CD14-positive monocyte (primary cell): Measurements from ENCODE around the gene CIBAR2. TPM values are rescaled to one million over a fixed set of nuclear protein-coding genes. Genes with fewer than 3 reads are reported as not detected.

Source experiments
- DNase-seq, 3 donors: peaks; one replicate each; pipeline ENCODE4 v3.0.0-alpha.2; 2011 to 2022
- H2AFZ ChIP-seq: 2 replicates; pipeline ENCODE4 v1.6.0; 2012; ENCODE audit warnings: mild to moderate bottlenecking, low read depth, low read length, inconsistent platforms; ENCODE audit not compliant: insufficient read depth, poor library complexity, severe bottlenecking
- H3K27ac ChIP-seq, 2 donors: 1 replicate in 1 of 2; 2 replicates in 1 of 2; pipeline ENCODE4 v1.5.1; 2012 to 2013; ENCODE audit warnings: low read length in 2 of 2, control low read depth in 1 of 2, inconsistent platforms in 1 of 2, low read depth in 1 of 2, mild to moderate bottlenecking in 1 of 2
- H3K27me3 ChIP-seq, 2 donors: one replicate each; pipeline versions ENCODE4 v1.6.0 to v1.6.1; 2011 to 2013; ENCODE audit warnings: low read length in 2 of 2; ENCODE audit not compliant: control insufficient read depth in 2 of 2, insufficient read depth in 2 of 2
- H3K36me3 ChIP-seq, 2 donors: replicated peaks in 1 of 2; 1 replicate in 1 of 2; 2 replicates in 1 of 2; pipeline versions ENCODE4 v1.5.1 to v1.6.1; 2012 to 2013; ENCODE audit warnings: low read length in 2 of 2, control low read depth in 1 of 2, inconsistent platforms in 1 of 2, mild to moderate bottlenecking in 1 of 2; ENCODE audit not compliant: insufficient read depth in 2 of 2, control insufficient read depth in 1 of 2
- H3K4me1 ChIP-seq, 2 donors: 1 replicate in 1 of 2; 2 replicates in 1 of 2; pipeline versions ENCODE4 v1.5.1 to v1.6.1; 2012 to 2013; ENCODE audit warnings: low read length in 2 of 2, control low read depth in 1 of 2, inconsistent platforms in 1 of 2, mild to moderate bottlenecking in 1 of 2, moderate library complexity in 1 of 2; ENCODE audit not compliant: insufficient read depth in 2 of 2, control insufficient read depth in 1 of 2
- H3K4me2 ChIP-seq: replicated peaks from 2 replicates; pipeline ENCODE3; 2012; ENCODE audit warnings: low read length, moderate library complexity, mild to moderate bottlenecking; ENCODE audit not compliant: poor library complexity, severe bottlenecking; ENCODE audit errors: extremely low read depth
- H3K4me3 ChIP-seq, 3 experiments: fragments of 200-600 bp in 1 of 3; sonication (generic) in 1 of 3; replicated peaks in 1 of 3; 1 replicate in 2 of 3; 2 replicates in 1 of 3; pipeline ENCODE4 v1.5.1; 2011 to 2013; ENCODE audit warnings: low read length in 3 of 3, mild to moderate bottlenecking in 3 of 3, control low read depth in 2 of 3, low read depth in 2 of 3, inconsistent platforms in 1 of 3, moderate library complexity in 1 of 3
- H3K79me2 ChIP-seq: 2 replicates; pipeline ENCODE4 v1.6.0; 2012; ENCODE audit warnings: mild to moderate bottlenecking, control low read depth, inconsistent platforms, low read length, moderate library complexity; ENCODE audit not compliant: insufficient read depth
- H3K9ac ChIP-seq: 2 replicates; pipeline ENCODE4 v1.6.0; 2017; ENCODE audit warnings: low read length, mild to moderate bottlenecking; ENCODE audit not compliant: insufficient read depth, poor library complexity, severe bottlenecking
- H3K9me3 ChIP-seq, 2 donors: replicated peaks in 1 of 2; 1 replicate in 1 of 2; 2 replicates in 1 of 2; pipeline versions ENCODE4 v1.5.1 to v1.6.1; 2012 to 2013; ENCODE audit warnings: low read length in 2 of 2, control low read depth in 1 of 2; ENCODE audit not compliant: control insufficient read depth in 1 of 2, insufficient read depth in 1 of 2
- H4K20me1 ChIP-seq: 2 replicates; pipeline ENCODE4 v1.6.0; 2012; ENCODE audit warnings: mild to moderate bottlenecking, low read length, control low read depth, moderate library complexity; ENCODE audit not compliant: insufficient read depth
- H3K27ac Mint-ChIP-seq, 7 donors: one replicate each; pipeline ENCODE4 v1.8.0; 2020; ENCODE audit warnings: mild to moderate bottlenecking in 7 of 7, mixed read lengths in 7 of 7, moderate library complexity in 6 of 7, inconsistent platforms in 2 of 7
- H3K27me3 Mint-ChIP-seq, 3 donors: one replicate each; pipeline ENCODE4 v1.8.0; 2021 to 2022; ENCODE audit warnings: low read depth in 3 of 3, mild to moderate bottlenecking in 3 of 3, mixed read lengths in 3 of 3, moderate library complexity in 3 of 3, inconsistent platforms in 1 of 3
- H3K36me3 Mint-ChIP-seq, 2 donors: one replicate each; pipeline ENCODE4 v1.8.0; 2020; ENCODE audit warnings: mixed read lengths in 2 of 2, inconsistent platforms in 1 of 2, mild to moderate bottlenecking in 1 of 2
- H3K4me1 Mint-ChIP-seq: one replicate; pipeline ENCODE4 v1.8.0; 2020; ENCODE audit warnings: mild to moderate bottlenecking, mixed read lengths
- H3K4me3 Mint-ChIP-seq, 2 donors: one replicate each; pipeline ENCODE4 v1.8.0; 2020; ENCODE audit warnings: mild to moderate bottlenecking in 2 of 2, mixed read lengths in 2 of 2, moderate library complexity in 1 of 2
- H3K9me3 Mint-ChIP-seq, 7 donors: one replicate each; pipeline ENCODE4 v1.8.0; 2020 to 2022; ENCODE audit warnings: mixed read lengths in 7 of 7, mild to moderate bottlenecking in 6 of 7, moderate library complexity in 6 of 7, inconsistent platforms in 2 of 7
- WGBS: methylation state at CpG from one replicate; pipeline ENCODE4 v1.1.5; 2013; ENCODE audit warnings: missing lambda C conversion rate; ENCODE audit not compliant: insufficient coverage; 5-methylcytosine and 5-hydroxymethylcytosine counted together
- intact Hi-C, 2 donors: fragments of 100-400 bp; cut with micrococcal nuclease; formaldehyde crosslinking; loops; one replicate each; pipeline versions ENCODE4 v1.15.0 to v1.15.1; 2023
- polyA plus RNA-seq, 3 donors: library from polyadenylated mRNA; depleted of rRNA in 1 of 3; unstranded in 2 of 3; stranded (reverse) in 1 of 3; fragments of 300-500 nt in 2 of 3; fragments of >200 nt in 1 of 3; fragmentation: Illumina TruSeq in 2 of 3; gene quantifications; 1 replicate in 2 of 3; 2 replicates in 1 of 3; pipeline ENCODE4 v1.2.3, GENCODE V29; 2012 to 2021
- TF ChIP-seq, protein P1 (sequence below): fragments of 200-600 bp; IDR thresholded peaks from one replicate; pipeline ENCODE4 v1.8.0; 2022; ENCODE audit warnings: antibody characterized with exemption, mild to moderate bottlenecking

CIBAR2 gene
- polyA plus RNA-seq, 3 donors: not detected

DNA sequence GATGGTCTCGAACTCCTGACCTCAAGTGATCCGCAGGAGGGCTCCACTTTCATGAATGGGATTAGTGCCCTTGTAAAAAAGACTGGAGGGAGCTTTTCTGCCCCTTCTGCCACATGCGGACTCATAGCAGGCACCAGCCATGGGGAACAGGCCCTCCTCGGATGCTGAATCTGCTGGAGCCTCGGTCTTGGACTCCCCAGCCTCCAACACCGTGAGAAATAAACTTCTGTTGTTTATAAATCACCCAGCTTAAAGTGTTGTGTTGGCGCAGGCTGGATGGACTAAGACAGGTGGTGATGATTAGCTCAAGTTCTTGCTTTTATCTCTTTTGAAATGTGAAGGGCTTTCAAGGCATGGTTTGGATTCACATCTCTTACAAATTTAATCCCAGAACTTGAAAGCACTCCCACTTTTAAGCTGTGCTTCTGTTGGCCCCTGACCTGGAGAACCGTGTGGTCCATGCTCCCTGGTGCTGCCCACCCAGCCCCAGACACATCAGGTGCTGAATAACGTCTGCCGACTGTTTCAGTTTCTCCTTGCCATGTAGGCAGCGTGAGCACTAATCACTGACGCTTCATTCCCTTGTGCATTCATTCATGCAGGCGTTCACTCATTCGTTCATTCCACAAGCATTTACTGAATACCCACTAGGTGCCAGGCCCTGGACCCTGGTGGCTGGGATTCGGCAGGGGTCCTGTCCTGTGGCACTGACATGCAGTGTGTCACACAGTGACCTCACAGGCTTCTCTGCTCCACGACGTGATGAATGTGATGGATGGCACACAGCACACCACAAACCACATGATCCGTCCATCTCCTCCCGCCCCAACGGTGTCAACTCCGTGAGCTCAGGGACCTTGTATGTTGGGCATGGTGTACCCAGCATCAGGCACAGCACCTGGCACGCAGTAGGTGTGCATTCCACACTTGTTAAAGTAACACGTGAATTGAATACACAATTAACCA lies 8.9 kb downstream of the CIBAR2 start:
- TF ChIP-seq, protein P1, sequence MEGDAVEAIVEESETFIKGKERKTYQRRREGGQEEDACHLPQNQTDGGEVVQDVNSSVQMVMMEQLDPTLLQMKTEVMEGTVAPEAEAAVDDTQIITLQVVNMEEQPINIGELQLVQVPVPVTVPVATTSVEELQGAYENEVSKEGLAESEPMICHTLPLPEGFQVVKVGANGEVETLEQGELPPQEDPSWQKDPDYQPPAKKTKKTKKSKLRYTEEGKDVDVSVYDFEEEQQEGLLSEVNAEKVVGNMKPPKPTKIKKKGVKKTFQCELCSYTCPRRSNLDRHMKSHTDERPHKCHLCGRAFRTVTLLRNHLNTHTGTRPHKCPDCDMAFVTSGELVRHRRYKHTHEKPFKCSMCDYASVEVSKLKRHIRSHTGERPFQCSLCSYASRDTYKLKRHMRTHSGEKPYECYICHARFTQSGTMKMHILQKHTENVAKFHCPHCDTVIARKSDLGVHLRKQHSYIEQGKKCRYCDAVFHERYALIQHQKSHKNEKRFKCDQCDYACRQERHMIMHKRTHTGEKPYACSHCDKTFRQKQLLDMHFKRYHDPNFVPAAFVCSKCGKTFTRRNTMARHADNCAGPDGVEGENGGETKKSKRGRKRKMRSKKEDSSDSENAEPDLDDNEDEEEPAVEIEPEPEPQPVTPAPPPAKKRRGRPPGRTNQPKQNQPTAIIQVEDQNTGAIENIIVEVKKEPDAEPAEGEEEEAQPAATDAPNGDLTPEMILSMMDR: no peak
- Mint-ChIP-seq H3K4me1 (peaks cover 55% of the 10 kb centered on the region), H3K27ac (peak overlapping the region in 4 of 7 donors; percentile 32 to 89 (median 68)), H3K36me3 (no peaks in the 10 kb centered on the region), H3K9me3 (no peaks in the 10 kb centered on the region), H3K4me3 (peak overlapping the region in 1 of 2 donors; percentile 46), H3K27me3 (peaks cover 0 to 4% (median 2%) of the 10 kb centered on the region in 3 donors)
- Histone ChIP-seq H3K4me1 (peaks cover 48 to 50% of the 10 kb centered on the region in 2 donors), H4K20me1 (no peaks in the 10 kb centered on the region), H3K4me2 (no peak overlapping the region), H3K27ac (no peak overlapping the region), H3K9me3 (no peaks in the 10 kb centered on the region), H3K4me3 (no peak overlapping the region), H3K36me3 (no peaks in the 10 kb centered on the region), H2AFZ (no peak overlapping the region), H3K9ac (no peak overlapping the region), H3K79me2 (no peaks in the 10 kb centered on the region), H3K27me3 (no peaks in the 10 kb centered on the region)
- peak in 2 of 3 donors; percentile 28 to 41 for DNase-seq
- WGBS: 88% methylated on average over 10 of the region's 23 CpGs
- intact Hi-C loops: no loop called here

DNA sequence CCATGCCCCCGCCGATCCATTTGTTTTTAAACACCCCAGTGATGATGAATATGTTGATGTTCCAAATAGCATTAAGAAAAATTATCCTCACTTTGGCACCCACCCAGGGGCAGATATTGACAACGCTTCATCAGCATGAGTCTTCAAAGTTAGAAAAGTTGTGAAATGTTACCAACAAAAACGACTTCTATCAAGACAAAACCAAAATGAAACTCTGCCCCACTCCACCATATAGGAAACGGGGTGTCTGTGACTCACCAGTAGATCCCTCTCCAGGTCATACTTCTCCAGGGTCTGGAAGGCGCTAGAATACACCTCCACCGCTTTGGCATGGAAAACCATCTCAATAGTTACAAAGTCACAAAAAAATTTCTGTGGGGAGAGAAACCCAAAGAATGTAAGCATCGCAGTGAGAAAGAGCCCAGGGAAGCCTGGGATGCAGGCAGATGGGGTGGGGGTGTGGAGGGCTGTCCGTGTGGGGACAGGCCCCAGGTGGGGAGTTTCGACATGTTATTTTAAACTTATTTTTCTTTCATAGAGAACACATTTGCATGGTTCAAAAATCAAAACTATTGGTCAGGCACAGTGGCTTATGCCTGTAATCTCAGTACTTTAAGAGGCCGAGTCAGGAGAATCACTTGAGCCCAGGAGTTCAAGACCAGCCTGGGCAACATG lies 10.2 kb downstream of the CIBAR2 start:
- H3K9me3 ChIP-seq: no peaks in the 10 kb centered on the region
- intact Hi-C loops: no loop called here
- H3K79me2 ChIP-seq: no peaks in the 10 kb centered on the region
- WGBS: 20% methylated on average over 3 of the region's 11 CpGs
- H3K27ac Mint-ChIP-seq: peak overlapping the region; percentile 55 to 91 (median 81)
- no peaks in the 10 kb centered on the region for H3K9me3 Mint-ChIP-seq
- H2AFZ ChIP-seq: no peak overlapping the region
- peaks cover 2 to 5% (median 2%) of the 10 kb centered on the region in 3 donors for H3K27me3 Mint-ChIP-seq
- TF ChIP-seq, protein P1: no peak
- H3K4me1 Mint-ChIP-seq: peaks cover 55% of the 10 kb centered on the region
- H3K9ac ChIP-seq: no peak overlapping the region
- peak overlapping the region in 1 of 2 donors; percentile 15 for H3K4me3 Mint-ChIP-seq
- no peak overlapping the region for H3K4me3 ChIP-seq
- peaks cover 48 to 50% of the 10 kb centered on the region in 2 donors for H3K4me1 ChIP-seq
- H3K27ac ChIP-seq: peak overlapping the region in 1 of 2 donors; percentile 38
- H3K36me3 ChIP-seq: no peaks in the 10 kb centered on the region
- no peaks in the 10 kb centered on the region for H4K20me1 ChIP-seq
- no peaks in the 10 kb centered on the region for H3K36me3 Mint-ChIP-seq
- H3K27me3 ChIP-seq: no peaks in the 10 kb centered on the region
- no peak overlapping the region for H3K4me2 ChIP-seq
- peak; percentile 42 to 75 (median 63) for DNase-seq
